Activated B cell treated with CpG ODN at 0.5 μM for 24 hours (primary cell): ENCODE measurements around the gene DACT3. TPM values are rescaled to one million over a fixed set of nuclear protein-coding genes. Genes with fewer than 3 reads are reported as not detected.

Source experiments
- ATAC-seq: fragments of 200-7000 bp; cut with Tn5 transposase; one replicate; pipeline ENCODE4 v1.10.0; 2021; ENCODE audit warnings: low read depth, mild to moderate bottlenecking, moderate library complexity
- CTCF ChIA-PET: fragments of 350-600 bp; sonication (Branson Sonifier 250); formaldehyde crosslinking; loops from one replicate; lab custom pipeline; 2021; ENCODE audit warnings: antibody characterized with exemption; lab: Charles Lee
- POLR2A ChIA-PET: fragments of 350-600 bp; sonication (Branson Sonifier 250); formaldehyde crosslinking; loops from one replicate; lab custom pipeline; 2021; ENCODE audit warnings: antibody characterized with exemption; lab: Charles Lee
- DNase-seq: peaks from one replicate; pipeline ENCODE4 v3.0.0; 2022
- H3K27ac Mint-ChIP-seq: one replicate; pipeline ENCODE4 v1.8.0; 2020; ENCODE audit warnings: mixed read lengths
- H3K27me3 Mint-ChIP-seq: one replicate; pipeline ENCODE4 v1.8.0; 2021; ENCODE audit warnings: mixed read lengths
- H3K36me3 Mint-ChIP-seq: one replicate; pipeline ENCODE4 v1.8.0; 2021; ENCODE audit warnings: low read depth, mixed read lengths
- H3K4me1 Mint-ChIP-seq: one replicate; pipeline ENCODE4 v1.8.0; 2021; ENCODE audit warnings: mixed read lengths
- H3K4me3 Mint-ChIP-seq: one replicate; pipeline ENCODE4 v1.8.0; 2020; ENCODE audit warnings: mild to moderate bottlenecking, mixed read lengths
- H3K9me3 Mint-ChIP-seq: one replicate; pipeline ENCODE4 v1.8.0; 2020; ENCODE audit warnings: mixed read lengths
- CTCF ChIP-seq: fragments of 200-600 bp; IDR thresholded peaks from one replicate; pipeline ENCODE4 v1.8.0; 2022; ENCODE audit warnings: antibody characterized with exemption, mild to moderate bottlenecking
- intact Hi-C: fragments of 100-400 bp; cut with micrococcal nuclease; formaldehyde crosslinking; loops from one replicate; pipeline ENCODE4 v1.15.1; 2024
- total RNA-seq: library from RNA; stranded (reverse); gene quantifications from 2 replicates; pipeline ENCODE4 v1.2.3, GENCODE V29; 2022

Gene DACT3
- total RNA-seq, 1 donor from 2014 or later = 0.75 TPM

GRCh38 chr19:46660008-46660517, 919 bp downstream of the DACT3 start:
- Mint-ChIP-seq H3K4me3 (peak overlapping the region; percentile 42), H3K27me3 (peaks cover 20% of the 10 kb centered on the region), H3K36me3 (no peaks in the 10 kb centered on the region), H3K9me3 (no peaks in the 10 kb centered on the region), H3K27ac (no peak overlapping the region), H3K4me1 (peaks cover 23% of the 10 kb centered on the region)
- CTCF ChIA-PET = interaction anchor here (1.1 to 4.5 kb wide), 2 partner anchors 46 to 130 kb away, joined by 4 to 234 read pairs; no protein-coding TSS in a partner anchor
- ATAC-seq (no peak), DNase-seq (no peak)
- intact Hi-C loops = loop anchor here (2.0 to 5.0 kb wide), 2 partner anchors 258 to 665 kb away; partner anchors contain the start of gene CCDC61
- POLR2A ChIA-PET = interaction anchor here (1.0 to 3.3 kb wide), 3 partner anchors 41 to 59 kb away, joined by 3 to 75 read pairs (median 67); partner anchors contain the start of gene CALM3
- TF ChIP-seq CTCF = no peak

- H3K9me3 Mint-ChIP-seq = no peaks in the 10 kb centered on the region
- intact Hi-C loops = loop anchor here (2.0 to 5.0 kb wide), 2 partner anchors 257 to 665 kb away; partner anchors contain the start of gene CCDC61
- peaks cover 24% of the 10 kb centered on the region for H3K27me3 Mint-ChIP-seq
- CTCF ChIA-PET = interaction anchor here (1.1 kb wide), 2 partner anchors 20 to 129 kb away, joined by 3 to 4 read pairs; no protein-coding TSS in a partner anchor
- no peak for TF ChIP-seq CTCF
- DNase-seq (no peak), ATAC-seq (no peak)
- peaks cover 23% of the 10 kb centered on the region for H3K4me1 Mint-ChIP-seq
- POLR2A ChIA-PET = interaction anchor here (0.6 to 3.3 kb wide), 4 partner anchors 41 to 59 kb away, joined by 3 to 75 read pairs (median 4); partner anchors contain the start of gene CALM3
- H3K27ac Mint-ChIP-seq = no peak overlapping the region
- H3K36me3 Mint-ChIP-seq = no peaks in the 10 kb centered on the region
- peak overlapping the region; percentile 42 for H3K4me3 Mint-ChIP-seq
These were observed 1.6 kb downstream of the DACT3 start for GRCh38 chr19:46659151-46660007.

GRCh38 chr19:46656541-46656940, 4.4 kb downstream of the DACT3 start:
- no peak overlapping the region for H3K4me3 Mint-ChIP-seq
- H3K4me1 Mint-ChIP-seq = peaks cover 15% of the 10 kb centered on the region
- H3K36me3 Mint-ChIP-seq = no peaks in the 10 kb centered on the region
- no peaks in the 10 kb centered on the region for H3K9me3 Mint-ChIP-seq
- intact Hi-C loops = no loop called here
- ATAC-seq (no peak), DNase-seq (no peak)
- no peak overlapping the region for H3K27ac Mint-ChIP-seq
- POLR2A ChIA-PET = interaction anchor here (0.6 to 0.7 kb wide), 2 partner anchors 23 to 59 kb away, joined by 5 to 6 read pairs; no protein-coding TSS in a partner anchor
- CTCF ChIA-PET = interaction anchor here (1.0 kb wide), 1 partner anchor 38 kb away, joined by 3 read pairs; no protein-coding TSS in a partner anchor
- peaks cover 35% of the 10 kb centered on the region for H3K27me3 Mint-ChIP-seq
- no peak for TF ChIP-seq CTCF

- POLR2A ChIA-PET = interaction anchor here (1.0 kb wide), 1 partner anchor 54 kb away, joined by 3 read pairs; the partner anchor contains the start of gene CALM3
- CTCF ChIA-PET = no interaction called here
These were observed 6.3 kb downstream of the DACT3 start for GRCh38 chr19:46654621-46655152.

More at GRCh38 chr19:46654621-46655152, 6.3 kb downstream of the DACT3 start:
- H3K36me3 Mint-ChIP-seq = no peaks in the 10 kb centered on the region
- H3K27me3 Mint-ChIP-seq = peaks cover 43% of the 10 kb centered on the region
- DNase-seq = no peak
- no peak overlapping the region for H3K4me3 Mint-ChIP-seq
- peaks cover 3% of the 10 kb centered on the region for H3K4me1 Mint-ChIP-seq
- H3K27ac Mint-ChIP-seq = no peak overlapping the region
- TF ChIP-seq CTCF = no peak
- intact Hi-C loops = no loop called here
- no peak for ATAC-seq
- no peaks in the 10 kb centered on the region for H3K9me3 Mint-ChIP-seq
